CD4-positive, alpha-beta T cell (primary cell): ENCODE data around the gene SH3RF3. TPM values are rescaled to one million over a fixed set of nuclear protein-coding genes. Genes with fewer than 3 reads are reported as not detected.

Experiments used
- ATAC-seq: fragments of 200-7000 bp; cut with Tn5 transposase; one replicate; pipeline ENCODE4 v1.10.0; 2022; ENCODE audit warnings: mild to moderate bottlenecking; ENCODE audit not compliant: poor library complexity
- CTCF ChIA-PET: fragments of 350-600 bp; sonication (Branson Sonifier 250); formaldehyde crosslinking; loops from one replicate; lab custom pipeline; 2021; ENCODE audit warnings: antibody characterized with exemption, inconsistent platforms; lab: Charles Lee
- POLR2A ChIA-PET: fragments of 350-600 bp; sonication (Branson Sonifier 250); formaldehyde crosslinking; loops from one replicate; lab custom pipeline; 2021; ENCODE audit warnings: antibody characterized with exemption, inconsistent platforms; lab: Charles Lee
- DNase-seq, 14 experiments: peaks; one replicate each; pipeline ENCODE4 v3.0.0-alpha.2; 2013 to 2020; ENCODE audit warnings: mixed read lengths in 2 of 14
- H3K27ac ChIP-seq, 2 donors: one replicate each; pipeline versions ENCODE4 v1.5.1 to v1.7.0; 2013; ENCODE audit warnings: low read length in 2 of 2, low read depth in 1 of 2, mild to moderate bottlenecking in 1 of 2
- H3K27me3 ChIP-seq, 2 experiments: 1 replicate in 1 of 2; 2 replicates in 1 of 2; pipeline versions ENCODE4 v1.6.1 to v1.7.0; 2013; ENCODE audit warnings: low read length in 2 of 2, control low read depth in 1 of 2, mild to moderate bottlenecking in 1 of 2, moderate library complexity in 1 of 2; ENCODE audit not compliant: insufficient read depth in 2 of 2, control insufficient read depth in 1 of 2
- H3K36me3 ChIP-seq: one replicate; pipeline ENCODE4 v1.6.1; 2013; ENCODE audit warnings: low read length, control low read depth; ENCODE audit not compliant: insufficient read depth
- H3K4me1 ChIP-seq: one replicate; pipeline ENCODE4 v1.6.1; 2013; ENCODE audit warnings: low read length, control low read depth; ENCODE audit not compliant: insufficient read depth
- H3K4me3 ChIP-seq: one replicate; pipeline ENCODE4 v1.5.1; 2013; ENCODE audit warnings: mild to moderate bottlenecking, low read length, moderate library complexity
- H3K9me3 ChIP-seq, 2 experiments: 1 replicate in 1 of 2; 2 replicates in 1 of 2; pipeline versions ENCODE4 v1.6.1 to v1.7.0; 2013; ENCODE audit warnings: low read length in 2 of 2, mild to moderate bottlenecking in 2 of 2, control low read depth in 1 of 2, moderate library complexity in 1 of 2; ENCODE audit not compliant: control insufficient read depth in 1 of 2, insufficient read depth in 1 of 2
- H3K27ac Mint-ChIP-seq: one replicate; pipeline ENCODE4 v1.8.0; 2020; ENCODE audit warnings: mixed read lengths
- H3K27me3 Mint-ChIP-seq: one replicate; pipeline ENCODE4 v1.8.0; 2021; ENCODE audit warnings: mixed read lengths
- H3K36me3 Mint-ChIP-seq: one replicate; pipeline ENCODE4 v1.8.0; 2021; ENCODE audit warnings: low read depth, mixed read lengths
- H3K4me1 Mint-ChIP-seq: one replicate; pipeline ENCODE4 v1.8.0; 2021; ENCODE audit warnings: low read depth, mixed read lengths
- H3K4me3 Mint-ChIP-seq: one replicate; pipeline ENCODE4 v1.8.0; 2020; ENCODE audit warnings: mild to moderate bottlenecking, mixed read lengths
- H3K9me3 Mint-ChIP-seq: one replicate; pipeline ENCODE4 v1.8.0; 2020; ENCODE audit warnings: mixed read lengths
- intact Hi-C, 2 experiments: fragments of 100-400 bp; cut with DNase I in 1 of 2; cut with micrococcal nuclease in 1 of 2; formaldehyde crosslinking; loops; one replicate each; pipeline versions ENCODE4 v1.15.1 to v1.9.0; 2023 to 2025; cut with DNase I, micrococcal nuclease
- total RNA-seq, 174 experiments: library from RNA in 2 of 174; stranded (reverse) in 2 of 174; gene quantifications; one replicate each; pipeline ENCODE4 v1.2.3 and lab custom pipeline; 2021 to 2026
- TF ChIP-seq, protein P1 (sequence below): fragments of 200-600 bp; IDR thresholded peaks from one replicate; pipeline ENCODE4 v1.8.0; 2022; ENCODE audit warnings: antibody characterized with exemption, mild to moderate bottlenecking

SH3RF3 gene
- total RNA-seq, 2 experiments from 2014 or later, result 5.2 to 5.9 TPM

DNA sequence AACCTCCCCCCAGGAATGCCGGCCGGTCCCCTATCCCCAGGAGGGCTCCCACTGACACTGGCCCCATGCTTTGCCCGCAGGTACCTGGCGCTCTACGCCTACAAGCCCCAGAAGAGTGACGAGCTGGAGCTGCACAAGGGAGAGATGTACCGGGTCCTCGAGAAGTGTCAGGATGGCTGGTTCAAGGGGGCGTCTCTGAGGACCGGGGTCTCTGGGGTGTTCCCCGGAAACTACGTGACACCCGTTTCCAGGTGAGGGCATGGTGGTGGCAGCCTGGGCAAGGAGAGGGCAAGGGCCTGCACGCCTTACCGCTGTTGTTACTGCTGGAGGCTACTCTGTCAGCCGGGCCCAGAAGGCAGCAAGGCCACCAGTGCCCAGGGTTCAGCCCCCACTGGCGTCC lies 303.4 kb downstream of the SH3RF3 start:
- Mint-ChIP-seq H3K4me1 (no peaks in the 10 kb centered on the region), H3K4me3 (no peak overlapping the region), H3K27ac (no peak overlapping the region), H3K36me3 (peaks cover 24% of the 10 kb centered on the region), H3K9me3 (no peaks in the 10 kb centered on the region), H3K27me3 (no peaks in the 10 kb centered on the region)
- Histone ChIP-seq H3K9me3 (no peaks in the 10 kb centered on the region), H3K27me3 (no peaks in the 10 kb centered on the region), H3K36me3 (no peaks in the 10 kb centered on the region), H3K4me3 (no peak overlapping the region), H3K4me1 (no peaks in the 10 kb centered on the region), H3K27ac (no peak overlapping the region)
- no peak for ATAC-seq
- POLR2A ChIA-PET, result no interaction called here
- no peak for DNase-seq
- intact Hi-C loops, result no loop called here
- TF ChIP-seq, protein P1, sequence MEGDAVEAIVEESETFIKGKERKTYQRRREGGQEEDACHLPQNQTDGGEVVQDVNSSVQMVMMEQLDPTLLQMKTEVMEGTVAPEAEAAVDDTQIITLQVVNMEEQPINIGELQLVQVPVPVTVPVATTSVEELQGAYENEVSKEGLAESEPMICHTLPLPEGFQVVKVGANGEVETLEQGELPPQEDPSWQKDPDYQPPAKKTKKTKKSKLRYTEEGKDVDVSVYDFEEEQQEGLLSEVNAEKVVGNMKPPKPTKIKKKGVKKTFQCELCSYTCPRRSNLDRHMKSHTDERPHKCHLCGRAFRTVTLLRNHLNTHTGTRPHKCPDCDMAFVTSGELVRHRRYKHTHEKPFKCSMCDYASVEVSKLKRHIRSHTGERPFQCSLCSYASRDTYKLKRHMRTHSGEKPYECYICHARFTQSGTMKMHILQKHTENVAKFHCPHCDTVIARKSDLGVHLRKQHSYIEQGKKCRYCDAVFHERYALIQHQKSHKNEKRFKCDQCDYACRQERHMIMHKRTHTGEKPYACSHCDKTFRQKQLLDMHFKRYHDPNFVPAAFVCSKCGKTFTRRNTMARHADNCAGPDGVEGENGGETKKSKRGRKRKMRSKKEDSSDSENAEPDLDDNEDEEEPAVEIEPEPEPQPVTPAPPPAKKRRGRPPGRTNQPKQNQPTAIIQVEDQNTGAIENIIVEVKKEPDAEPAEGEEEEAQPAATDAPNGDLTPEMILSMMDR, result no peak
- CTCF ChIA-PET, result no interaction called here

GRCh38 chr2:109433486-109433885 lies 304.5 kb downstream of the SH3RF3 start:
- intact Hi-C loops, result no loop called here
- ATAC-seq, result no peak
- POLR2A ChIA-PET, result no interaction called here

DNA sequence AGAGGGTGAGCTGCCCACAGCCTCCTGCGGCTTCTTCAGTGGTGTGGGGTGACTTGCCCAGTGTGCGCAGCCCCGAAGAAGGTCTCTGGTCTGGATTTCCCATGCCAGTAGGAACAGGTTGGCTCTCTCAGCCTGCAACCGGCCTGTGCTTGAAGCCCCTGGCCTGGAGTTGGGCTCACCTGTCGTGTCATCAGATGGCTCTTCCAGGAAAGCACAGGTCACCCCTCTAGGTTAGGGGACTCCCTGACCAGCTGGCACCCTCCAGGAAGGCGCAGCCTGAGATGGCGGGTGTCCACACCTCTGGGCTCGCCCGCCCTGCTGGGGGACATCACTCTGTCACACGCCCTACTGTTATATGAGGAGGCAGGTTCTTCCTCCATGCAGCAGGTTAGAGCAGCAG lies 304.9 kb downstream of the SH3RF3 start:
- H3K27me3 ChIP-seq, result peaks cover 0 to 1% of the 10 kb centered on the region in 2 experiments
- no peaks in the 10 kb centered on the region for H3K9me3 ChIP-seq
- ChIA-PET CTCF (no interaction called here), POLR2A (no interaction called here)
- H3K9me3 Mint-ChIP-seq, result no peaks in the 10 kb centered on the region
- no peak overlapping the region for H3K4me3 ChIP-seq
- DNase-seq (no peak), ATAC-seq (no peak)
- H3K4me1 Mint-ChIP-seq, result no peaks in the 10 kb centered on the region
- H3K27me3 Mint-ChIP-seq, result no peaks in the 10 kb centered on the region
- H3K4me3 Mint-ChIP-seq, result no peak overlapping the region
- H3K4me1 ChIP-seq, result no peaks in the 10 kb centered on the region
- no peaks in the 10 kb centered on the region for H3K36me3 ChIP-seq
- H3K27ac Mint-ChIP-seq, result no peak overlapping the region
- TF ChIP-seq, protein P1, result no peak
- H3K27ac ChIP-seq, result no peak overlapping the region
- peaks cover 33% of the 10 kb centered on the region for H3K36me3 Mint-ChIP-seq
- intact Hi-C loops, result no loop called here

More at GRCh38 chr2:109433486-109433885, 304.5 kb downstream of the SH3RF3 start:
- Histone ChIP-seq H3K4me3 (no peak overlapping the region), H3K9me3 (no peaks in the 10 kb centered on the region), H3K4me1 (no peaks in the 10 kb centered on the region), H3K27me3 (no peaks in the 10 kb centered on the region), H3K36me3 (no peaks in the 10 kb centered on the region), H3K27ac (no peak overlapping the region)
- H3K4me1 Mint-ChIP-seq, result no peaks in the 10 kb centered on the region
- TF ChIP-seq, protein P1, result no peak
- CTCF ChIA-PET, result no interaction called here
- H3K4me3 Mint-ChIP-seq, result no peak overlapping the region
- H3K9me3 Mint-ChIP-seq, result no peaks in the 10 kb centered on the region
- DNase-seq, result no peak
- no peaks in the 10 kb centered on the region for H3K27me3 Mint-ChIP-seq
- H3K36me3 Mint-ChIP-seq, result peaks cover 33% of the 10 kb centered on the region
- no peak overlapping the region for H3K27ac Mint-ChIP-seq
